ENCODE results near the gene AGAP1.

GRCh38 chr2:235494716-235495372, 1.0 kb downstream of the AGAP1 start:
- TF ChIP-seq, protein P1, sequence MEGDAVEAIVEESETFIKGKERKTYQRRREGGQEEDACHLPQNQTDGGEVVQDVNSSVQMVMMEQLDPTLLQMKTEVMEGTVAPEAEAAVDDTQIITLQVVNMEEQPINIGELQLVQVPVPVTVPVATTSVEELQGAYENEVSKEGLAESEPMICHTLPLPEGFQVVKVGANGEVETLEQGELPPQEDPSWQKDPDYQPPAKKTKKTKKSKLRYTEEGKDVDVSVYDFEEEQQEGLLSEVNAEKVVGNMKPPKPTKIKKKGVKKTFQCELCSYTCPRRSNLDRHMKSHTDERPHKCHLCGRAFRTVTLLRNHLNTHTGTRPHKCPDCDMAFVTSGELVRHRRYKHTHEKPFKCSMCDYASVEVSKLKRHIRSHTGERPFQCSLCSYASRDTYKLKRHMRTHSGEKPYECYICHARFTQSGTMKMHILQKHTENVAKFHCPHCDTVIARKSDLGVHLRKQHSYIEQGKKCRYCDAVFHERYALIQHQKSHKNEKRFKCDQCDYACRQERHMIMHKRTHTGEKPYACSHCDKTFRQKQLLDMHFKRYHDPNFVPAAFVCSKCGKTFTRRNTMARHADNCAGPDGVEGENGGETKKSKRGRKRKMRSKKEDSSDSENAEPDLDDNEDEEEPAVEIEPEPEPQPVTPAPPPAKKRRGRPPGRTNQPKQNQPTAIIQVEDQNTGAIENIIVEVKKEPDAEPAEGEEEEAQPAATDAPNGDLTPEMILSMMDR (IDR thresholded peaks at IDR 0.05): no peak
- no peak for TF ChIP-seq POLR2A (IDR thresholded peaks at IDR 0.05)

All from uterus (tissue), 2 donors.